ENCODE data around the gene FAM111B.

GRCh38 chr11:59088162-59088561, 18.9 kb upstream of the FAM111B start:
- no peak for TF ChIP-seq CTCF (IDR thresholded peaks at IDR 0.05)
- no peak for TF ChIP-seq POLR2A (IDR thresholded peaks at IDR 0.05)
